GM10248 (cell line): ENCODE data around the gene KCNC4.

ENCODE experiments used
- CTCF ChIA-PET: fragments of 300-600 bp; sonication (Branson Sonifier 250); formaldehyde crosslinking; extraction: SDS; loops from one replicate; lab custom pipeline; 2021; ENCODE audit warnings: antibody characterized with exemption; lab: Yijun Ruan, JAX
- POLR2A ChIA-PET: fragments of 350-650 bp; sonication (Branson Sonifier 250); formaldehyde crosslinking; extraction: SDS; loops from one replicate; lab custom pipeline; 2020; ENCODE audit warnings: antibody characterized with exemption; lab: Yijun Ruan, JAX
- DNase-seq: peaks from one replicate; pipeline ENCODE4 v3.0.0; 2012; ENCODE audit errors: extremely low spot score
- CTCF ChIP-seq: IDR thresholded peaks from 2 replicates; pipeline ENCODE4 v1.5.1; 2012; ENCODE audit warnings: mild to moderate bottlenecking, low read depth; ENCODE audit errors: extremely low read depth, missing control alignments, control extremely low read depth

KCNC4 gene

GRCh38 chr1:110165761-110166231 lies 44.3 kb upstream of the KCNC4 start:
- TF ChIP-seq CTCF = no peak
- CTCF ChIA-PET = interaction anchor here (0.9 to 4.1 kb wide), 4 partner anchors 9 to 112 kb away, joined by 3 to 14 read pairs (median 6); no protein-coding TSS in a partner anchor
- no peak for DNase-seq
- POLR2A ChIA-PET = no interaction called here

GRCh38 chr1:110166861-110167260 lies 43.3 kb upstream of the KCNC4 start:
- no peak for DNase-seq
- POLR2A ChIA-PET = no interaction called here

GRCh38 chr1:110170766-110171733 lies 39.1 kb upstream of the KCNC4 start:
- no peak for DNase-seq
- CTCF ChIA-PET = interaction anchor here (1.1 to 1.2 kb wide), 2 partner anchors 26 to 36 kb away, joined by 3 to 4 read pairs; no protein-coding TSS in a partner anchor
- no peak for TF ChIP-seq CTCF
- POLR2A ChIA-PET = no interaction called here

More at GRCh38 chr1:110166861-110167260, 43.3 kb upstream of the KCNC4 start:
- CTCF ChIA-PET = interaction anchor here (1.0 to 4.1 kb wide), 10 partner anchors 8 to 329 kb away, joined by 3 to 15 read pairs (median 5); no protein-coding TSS in a partner anchor
- no peak for TF ChIP-seq CTCF

- no peak for TF ChIP-seq CTCF
- DNase-seq = no peak
- ChIA-PET POLR2A (no interaction called here), CTCF (no interaction called here)
Observed at GRCh38 chr1:110172001-110172400, 38.1 kb upstream of the KCNC4 start.

GRCh38 chr1:110173466-110174105 lies 36.5 kb upstream of the KCNC4 start:
- no peak for TF ChIP-seq CTCF
- CTCF ChIA-PET = interaction anchor here (0.9 to 1.8 kb wide), 5 partner anchors 15 to 322 kb away, joined by 3 to 5 read pairs (median 3); no protein-coding TSS in a partner anchor
- POLR2A ChIA-PET = no interaction called here
- no peak for DNase-seq

- CTCF ChIA-PET = interaction anchor here (1.3 to 2.1 kb wide), 5 partner anchors 9 to 321 kb away, joined by 3 to 9 read pairs (median 4); no protein-coding TSS in a partner anchor
- no peak for TF ChIP-seq CTCF
- DNase-seq = no peak
- POLR2A ChIA-PET = no interaction called here
Observed at GRCh38 chr1:110174961-110175360, 35.2 kb upstream of the KCNC4 start.
